ENCODE measurements around the gene AMER3. TPM values are rescaled to one million over a fixed set of nuclear protein-coding genes. Genes with fewer than 3 reads are reported as not detected.

The AMER3 gene
- polyA plus RNA-seq, 1 of the 3 experiments (the other 2 are of a cell fraction): under 0.01 TPM

DNA sequence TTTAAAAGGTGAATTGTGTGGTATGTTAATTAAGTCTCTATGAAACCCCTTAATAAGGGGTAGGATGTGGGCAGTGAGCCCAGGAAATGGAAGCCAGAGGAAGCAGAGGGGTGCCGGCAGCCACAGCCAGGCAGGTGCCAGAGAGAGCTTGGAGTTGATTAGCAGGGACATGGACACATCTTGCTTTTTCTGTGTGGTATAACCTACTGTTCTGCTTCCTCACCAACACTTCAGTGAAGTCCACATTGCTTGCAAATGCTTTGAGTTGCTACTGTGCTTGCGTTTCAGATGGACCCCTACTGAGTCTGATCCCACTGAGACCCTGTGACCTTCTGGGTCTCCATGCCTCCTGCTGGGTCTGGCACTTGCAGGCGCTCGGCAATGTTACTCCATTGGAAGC lies 51.0 kb downstream of the AMER3 start:
- H3K9me2 ChIP-seq: no peaks in the 10 kb centered on the region
- 92% methylated on average over 4 of the region's 4 CpGs for WGBS (ENCODE audit: low lambda C conversion rate)
- CTCF ChIA-PET: interaction anchor here (1.2 kb wide), 1 partner anchor 8 kb away, joined by 4 read pairs; no protein-coding TSS in a partner anchor

DNA sequence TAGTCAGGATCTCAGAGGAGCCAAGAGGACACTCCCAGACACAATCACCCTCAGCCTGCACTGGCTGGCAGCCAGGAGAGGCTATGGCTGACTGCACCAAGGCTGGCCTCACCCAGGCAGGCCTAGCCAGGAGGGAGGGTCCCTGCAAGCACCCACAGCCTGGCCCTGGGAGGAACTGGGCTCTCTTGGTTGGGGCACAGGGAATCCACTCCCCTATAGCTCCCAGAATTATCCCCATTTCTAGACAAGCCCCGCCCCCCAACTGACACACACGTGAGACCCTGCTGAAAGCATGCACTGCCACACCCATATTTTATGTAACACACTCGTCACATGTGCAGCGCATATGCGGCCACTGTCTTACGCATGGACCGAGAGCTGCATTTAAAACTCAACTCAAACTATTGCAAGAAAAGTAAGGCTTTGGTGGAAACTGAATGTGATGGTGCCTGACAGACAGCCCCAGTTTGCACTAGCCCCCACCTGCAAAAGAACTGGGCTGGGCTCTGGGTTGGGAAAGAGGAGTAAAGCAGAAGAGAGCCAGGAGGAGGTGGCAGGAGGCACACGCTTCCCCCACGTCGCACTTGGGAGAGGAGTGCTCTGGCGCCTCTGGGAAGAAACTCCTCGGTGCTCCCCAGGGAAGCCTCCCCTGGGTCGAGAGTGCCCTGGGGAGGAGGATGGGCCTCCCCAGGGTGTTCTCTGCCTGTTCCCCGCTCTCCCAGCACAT lies 52.5 kb downstream of the AMER3 start:
- Histone ChIP-seq H4K20me1 (ENCODE audit: insufficient read depth) (no peaks in the 10 kb centered on the region), H3K4me2 (no peak overlapping the region), H3K27me3 (ENCODE audit: insufficient read depth) (no peaks in the 10 kb centered on the region), H3K9me2 (no peaks in the 10 kb centered on the region), H3F3A (replicated peaks; ENCODE audit: insufficient read depth) (no peaks in the 10 kb centered on the region), H3K9ac (no peak overlapping the region), H3K79me2 (ENCODE audit: insufficient read depth) (no peaks in the 10 kb centered on the region), H3K4me1 (ENCODE audit: control insufficient read depth in 1 of 2, insufficient read depth in 2 of 2, low read depth in 1 of 2, low read length in 1 of 2) (no peaks in the 10 kb centered on the region; a peak in 1 of 4 replicates), H3K4me3 (ENCODE audit: low read depth in 2 of 2, low read length in 1 of 2) (no peak overlapping the region), H3K36me3 (replicated peaks in 1 of 2; ENCODE audit: control insufficient read depth in 1 of 2, insufficient read depth in 2 of 2, low read length in 1 of 2) (no peaks in the 10 kb centered on the region), H2AFZ (ENCODE audit: low read depth) (no peak overlapping the region), H3K27ac (ENCODE audit: low read depth in 2 of 2, low read length in 1 of 2) (no peak overlapping the region), H3K9me3 (no peaks in the 10 kb centered on the region)
- CTCF ChIA-PET: interaction anchor here (1.2 to 1.4 kb wide), 2 partner anchors 10 to 66 kb away, joined by 3 to 4 read pairs; no protein-coding TSS in a partner anchor
- POLR2A ChIA-PET: no interaction called here
- no peak for DNase-seq
- TF ChIP-seq POLR2AphosphoS5 (IDR thresholded peaks at IDR 0.05; ENCODE audit: low read depth, low read length): no peak
- WGBS (ENCODE audit: low lambda C conversion rate): 74% methylated on average over 12 of the region's 14 CpGs

More for the DNA sequence above, 51.0 kb downstream of the AMER3 start:
- TF ChIP-seq RCOR1 (IDR thresholded peaks at IDR 0.05; ENCODE audit: low read length): no peak
- TF ChIP-seq GATA2 (CRISPR knock-in tag; IDR thresholded peaks at IDR 0.05): no peak
- no peak for TF ChIP-seq GABPA (IDR thresholded peaks at IDR 0.05; ENCODE audit: low read depth)
- no peak for TF ChIP-seq SMC3 (IDR thresholded peaks at IDR 0.05; ENCODE audit: low read depth, low read length)
- TF ChIP-seq TCF12 (IDR thresholded peaks at IDR 0.05): no peak
- no peak for TF ChIP-seq POLR2AphosphoS5 (IDR thresholded peaks at IDR 0.05; ENCODE audit: low read depth, low read length)
- TF ChIP-seq, protein P1, sequence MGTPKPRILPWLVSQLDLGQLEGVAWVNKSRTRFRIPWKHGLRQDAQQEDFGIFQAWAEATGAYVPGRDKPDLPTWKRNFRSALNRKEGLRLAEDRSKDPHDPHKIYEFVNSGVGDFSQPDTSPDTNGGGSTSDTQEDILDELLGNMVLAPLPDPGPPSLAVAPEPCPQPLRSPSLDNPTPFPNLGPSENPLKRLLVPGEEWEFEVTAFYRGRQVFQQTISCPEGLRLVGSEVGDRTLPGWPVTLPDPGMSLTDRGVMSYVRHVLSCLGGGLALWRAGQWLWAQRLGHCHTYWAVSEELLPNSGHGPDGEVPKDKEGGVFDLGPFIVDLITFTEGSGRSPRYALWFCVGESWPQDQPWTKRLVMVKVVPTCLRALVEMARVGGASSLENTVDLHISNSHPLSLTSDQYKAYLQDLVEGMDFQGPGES (IDR thresholded peaks at IDR 0.05; ENCODE audit: low read depth, low read length): no peak
- TF ChIP-seq FOXM1 (IDR thresholded peaks at IDR 0.05; ENCODE audit: low read depth): no peak
- TF ChIP-seq NFIC (IDR thresholded peaks at IDR 0.05; ENCODE audit: borderline replicate concordance): no peak
- no peak for TF ChIP-seq YY1 (IDR thresholded peaks at IDR 0.05; ENCODE audit: low read depth)
- no peaks in the 10 kb centered on the region for H3K9me3 ChIP-seq
- H3F3A ChIP-seq (replicated peaks; ENCODE audit: insufficient read depth): no peaks in the 10 kb centered on the region
- no peaks in the 10 kb centered on the region for H3K79me2 ChIP-seq (ENCODE audit: insufficient read depth)
- no peaks in the 10 kb centered on the region for H4K20me1 ChIP-seq (ENCODE audit: insufficient read depth)
- H3K4me1 ChIP-seq (ENCODE audit: control insufficient read depth in 1 of 2, insufficient read depth in 2 of 2, low read depth in 1 of 2, low read length in 1 of 2): no peaks in the 10 kb centered on the region; a peak in 1 of 4 replicates
- POLR2A ChIA-PET: no interaction called here
- no peaks in the 10 kb centered on the region for H3K36me3 ChIP-seq (replicated peaks in 1 of 2; ENCODE audit: control insufficient read depth in 1 of 2, insufficient read depth in 2 of 2, low read length in 1 of 2)
- H2AFZ ChIP-seq (ENCODE audit: low read depth): no peak overlapping the region
- DNase-seq: no peak
- no peak overlapping the region for H3K27ac ChIP-seq (ENCODE audit: low read depth in 2 of 2, low read length in 1 of 2)
- no peaks in the 10 kb centered on the region for H3K27me3 ChIP-seq (ENCODE audit: insufficient read depth)
- no peak overlapping the region for H3K4me3 ChIP-seq (ENCODE audit: low read depth in 2 of 2, low read length in 1 of 2)
- no peak overlapping the region for H3K9ac ChIP-seq
- H3K4me2 ChIP-seq: no peak overlapping the region

Data from SK-N-SH (cell line).